D721Med (cell line): ENCODE data around the gene MMP7.
"Not testable (repeated sequence)": the region's sequence is repeated elsewhere in the genome, so short reads cannot be mapped to it uniquely, and the experiment has no call there.

Experiments used
- DNase-seq: peaks from one replicate; pipeline ENCODE4 v3.0.0; 2011; ENCODE audit warnings: low spot score; ENCODE audit not compliant: insufficient read length
- FAIRE-seq: peaks from 2 replicates; lab custom pipeline; 2011; peaks lifted over from hg19 to GRCh38; lab: Jason Lieb, UNC
- TF ChIP-seq, protein P1 (sequence below): IDR thresholded peaks from 2 replicates; pipeline ENCODE4 v1.5.1; 2012; ENCODE audit warnings: mild to moderate bottlenecking, control low read depth; ENCODE audit not compliant: insufficient read depth; ENCODE audit errors: missing control alignments

Gene MMP7

DNA sequence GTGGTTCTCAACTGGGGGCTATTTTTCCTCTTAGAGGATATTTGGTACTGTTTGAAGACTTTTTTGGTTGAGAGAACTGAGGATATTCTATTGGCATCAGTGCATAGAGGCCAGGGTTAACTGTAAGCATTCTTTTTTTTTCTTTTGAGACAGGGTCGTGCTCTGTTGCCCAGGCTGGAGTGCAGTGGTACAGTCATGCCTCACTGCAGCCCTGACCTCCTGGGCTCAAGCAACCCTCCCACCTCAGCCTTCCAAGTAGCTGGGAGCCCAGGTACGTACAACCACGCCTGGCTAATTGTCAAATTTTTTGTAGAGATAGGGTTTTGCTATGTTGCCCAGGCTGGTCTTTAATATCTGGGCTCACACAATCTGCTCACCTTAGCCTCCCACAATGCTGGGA is 12.9 kb downstream of the MMP7 start:
- TF ChIP-seq, protein P1, sequence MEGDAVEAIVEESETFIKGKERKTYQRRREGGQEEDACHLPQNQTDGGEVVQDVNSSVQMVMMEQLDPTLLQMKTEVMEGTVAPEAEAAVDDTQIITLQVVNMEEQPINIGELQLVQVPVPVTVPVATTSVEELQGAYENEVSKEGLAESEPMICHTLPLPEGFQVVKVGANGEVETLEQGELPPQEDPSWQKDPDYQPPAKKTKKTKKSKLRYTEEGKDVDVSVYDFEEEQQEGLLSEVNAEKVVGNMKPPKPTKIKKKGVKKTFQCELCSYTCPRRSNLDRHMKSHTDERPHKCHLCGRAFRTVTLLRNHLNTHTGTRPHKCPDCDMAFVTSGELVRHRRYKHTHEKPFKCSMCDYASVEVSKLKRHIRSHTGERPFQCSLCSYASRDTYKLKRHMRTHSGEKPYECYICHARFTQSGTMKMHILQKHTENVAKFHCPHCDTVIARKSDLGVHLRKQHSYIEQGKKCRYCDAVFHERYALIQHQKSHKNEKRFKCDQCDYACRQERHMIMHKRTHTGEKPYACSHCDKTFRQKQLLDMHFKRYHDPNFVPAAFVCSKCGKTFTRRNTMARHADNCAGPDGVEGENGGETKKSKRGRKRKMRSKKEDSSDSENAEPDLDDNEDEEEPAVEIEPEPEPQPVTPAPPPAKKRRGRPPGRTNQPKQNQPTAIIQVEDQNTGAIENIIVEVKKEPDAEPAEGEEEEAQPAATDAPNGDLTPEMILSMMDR, result no peak
- FAIRE-seq, result no peak

GRCh38 chr11:102516179-102516578 is 14.4 kb downstream of the MMP7 start:
- no peak for DNase-seq
- TF ChIP-seq, protein P1, result no peak
- FAIRE-seq, result no peak

More for the DNA sequence above, 12.9 kb downstream of the MMP7 start:
- no peak for DNase-seq

DNA sequence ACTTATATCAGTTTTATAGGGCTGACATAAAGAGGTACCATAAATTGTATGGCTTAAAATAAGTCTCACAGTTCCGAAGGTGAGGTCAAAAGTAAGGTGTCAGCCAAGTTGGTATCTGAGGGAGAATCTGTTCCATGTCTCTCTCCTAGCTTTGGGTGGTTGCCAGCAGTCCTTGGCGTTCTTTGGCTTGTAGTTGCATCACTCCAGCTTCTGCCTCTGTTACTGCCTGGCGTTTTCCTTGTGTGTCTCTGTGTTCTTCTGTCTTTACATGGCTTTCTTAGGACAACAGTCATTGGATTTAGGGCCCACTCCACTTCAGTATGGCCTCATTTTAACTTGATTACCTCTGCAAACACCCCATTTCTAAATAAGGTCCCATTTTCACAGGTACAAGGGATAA is 16.7 kb downstream of the MMP7 start:
- no peak for FAIRE-seq
- no peak for DNase-seq
- TF ChIP-seq, protein P1, result no peak

GRCh38 chr11:102510439-102511135 is 20.0 kb downstream of the MMP7 start:
- no peak for FAIRE-seq
- TF ChIP-seq, protein P1, result no peak
- no peak for DNase-seq

DNA sequence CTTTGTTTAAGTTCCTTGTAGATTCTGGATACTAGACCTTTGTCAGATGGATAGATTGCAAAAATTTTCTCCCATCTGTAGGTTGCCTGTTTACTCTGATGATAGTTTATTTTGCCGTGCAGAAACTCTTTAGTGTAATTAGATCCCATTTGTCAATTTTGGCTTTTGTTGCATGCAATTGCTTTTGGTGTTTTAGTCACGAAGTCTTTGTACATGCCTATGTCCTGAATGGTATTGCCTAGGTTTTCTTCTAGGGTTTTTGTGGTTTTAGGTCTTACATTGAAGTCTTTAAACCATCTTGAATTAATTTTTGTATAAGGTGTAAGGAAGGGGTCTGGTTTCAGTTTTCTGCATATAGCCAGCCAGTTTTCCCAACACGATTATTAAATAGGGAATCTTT is 27.7 kb downstream of the MMP7 start:
- not testable (repeated sequence) for FAIRE-seq, DNase-seq

- DNase-seq (no peak), FAIRE-seq (no peak)
- TF ChIP-seq, protein P1, result no peak
These were observed 29.7 kb downstream of the MMP7 start for GRCh38 chr11:102500829-102501228.

- DNase-seq (no peak), FAIRE-seq (no peak)
- TF ChIP-seq, protein P1, result no peak
These were observed 30.6 kb downstream of the MMP7 start for GRCh38 chr11:102499931-102500330.
